ENCODE results near the gene RAB11FIP4. TPM values are rescaled to one million over a fixed set of nuclear protein-coding genes. Genes with fewer than 3 reads are reported as not detected.

Gene RAB11FIP4
- total RNA-seq, 3 donors from 2014 or later, result 1.9 to 18.7 (median 11.8) TPM

DNA sequence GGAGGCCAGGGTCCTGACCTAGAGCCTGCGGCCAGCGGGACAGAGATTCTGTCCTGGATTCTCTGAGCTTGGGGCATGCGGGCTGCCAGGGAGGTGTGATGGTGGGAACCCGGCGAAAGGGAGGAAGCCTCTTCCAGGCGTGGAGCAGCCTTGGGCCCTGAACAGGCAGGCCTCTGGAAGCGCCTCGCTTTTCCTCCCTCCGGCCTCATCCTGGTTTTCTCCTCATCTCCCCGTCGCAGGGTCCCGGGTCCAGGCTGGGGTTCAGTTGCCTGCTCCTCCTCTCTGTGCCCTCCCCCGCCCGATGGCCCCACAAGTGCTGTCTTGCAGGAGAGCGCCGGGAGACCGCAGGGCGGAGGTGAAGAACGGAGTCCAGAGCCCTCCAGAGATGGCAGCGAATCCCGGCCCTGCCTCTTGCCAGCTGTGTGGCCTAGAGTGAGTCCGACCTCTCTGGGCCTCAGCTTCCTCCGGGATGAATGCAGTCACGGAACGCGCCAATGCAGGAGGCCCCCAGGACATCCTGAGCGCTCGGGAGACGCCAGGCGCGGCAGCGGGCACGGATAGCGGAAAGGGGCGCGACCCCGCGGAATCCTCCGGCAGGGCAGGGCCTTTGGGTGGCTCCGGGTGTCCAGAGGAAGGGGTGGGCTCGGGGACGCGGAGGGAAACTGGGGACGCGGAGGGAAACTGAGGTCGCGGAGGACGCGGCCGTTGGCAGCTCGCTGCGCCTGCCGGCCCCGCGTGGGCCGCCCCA lies 553 bp upstream of the RAB11FIP4 start:
- Histone ChIP-seq H3K4me3 (peak overlapping the region; percentile 49 to 71 (median 56)), H3K4me1 (peaks cover 0 to 5% of the 10 kb centered on the region in 2 donors), H3K27me3 (peaks cover 3 to 36% of the 10 kb centered on the region in 2 donors), H3K27ac (no peak overlapping the region), H3K9me3 (no peaks in the 10 kb centered on the region), H3K36me3 (no peaks in the 10 kb centered on the region)
- DNase-seq (ENCODE audit: low spot score in 2 of 2), result no peak
- TF ChIP-seq POLR2AphosphoS5 (IDR thresholded peaks at IDR 0.05) (no peak), CTCF (IDR thresholded peaks at IDR 0.05) (no peak), POLR2A (IDR thresholded peaks at IDR 0.05) (no peak)
- intact Hi-C loops (cut with DNase I; ENCODE audit: low total_unique reads), result no loop called here

- DNase-seq (ENCODE audit: low spot score in 2 of 2), result no peak
- intact Hi-C loops (cut with DNase I; ENCODE audit: low total_unique reads), result no loop called here
Measured at GRCh38 chr17:31392002-31392855, 754 bp downstream of the RAB11FIP4 start.

DNA sequence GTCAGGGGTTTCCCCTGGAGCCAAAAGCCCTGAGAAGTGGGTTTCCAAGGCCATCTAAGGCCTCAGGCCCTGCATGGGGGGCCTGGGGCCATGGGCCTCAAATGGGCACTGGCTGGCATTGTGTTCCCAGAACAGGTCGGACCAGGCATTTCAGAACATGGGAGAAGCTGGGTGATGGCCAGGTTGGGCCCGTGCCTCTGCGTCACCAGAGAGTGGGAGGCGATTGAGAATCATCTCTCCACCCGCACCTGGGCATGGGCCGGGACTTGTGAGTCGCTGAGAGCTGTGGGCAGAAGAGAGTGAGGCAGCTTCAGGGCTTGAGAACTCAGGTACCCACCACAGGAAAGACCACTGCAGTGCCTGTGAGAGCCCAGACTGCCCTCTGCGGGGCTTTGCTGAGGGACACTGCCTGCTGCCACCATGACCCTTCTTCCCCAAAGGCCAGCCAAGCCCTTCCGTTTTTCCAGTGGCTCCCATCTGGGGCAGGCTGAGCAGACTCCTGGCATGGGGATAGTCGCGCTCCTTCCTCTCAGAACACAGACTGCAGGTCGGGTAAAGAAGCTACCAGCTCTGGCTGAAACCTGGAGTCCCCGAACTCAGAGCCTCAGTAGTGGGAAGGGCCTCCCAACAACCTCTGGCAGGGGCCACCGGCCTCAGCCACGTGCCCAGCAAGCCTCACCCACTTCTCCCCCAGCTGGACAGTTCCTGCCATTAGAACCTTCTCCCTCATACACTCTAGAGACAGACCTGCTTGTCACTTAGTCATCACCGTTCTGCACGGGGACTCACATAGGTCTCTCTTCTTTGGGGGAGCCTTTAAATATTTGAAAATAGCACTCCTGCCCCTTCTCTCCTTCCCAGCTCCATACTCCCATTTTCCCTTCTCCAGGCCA lies 1.6 kb downstream of the RAB11FIP4 start:
- no peak overlapping the region for H3K4me3 ChIP-seq
- no peak for DNase-seq (ENCODE audit: low spot score in 2 of 2)
- TF ChIP-seq POLR2AphosphoS5 (IDR thresholded peaks at IDR 0.05) (no peak), POLR2A (IDR thresholded peaks at IDR 0.05) (no peak), CTCF (IDR thresholded peaks at IDR 0.05) (no peak)
- H3K27me3 ChIP-seq, result peaks cover 3 to 43% of the 10 kb centered on the region in 2 donors
- H3K27ac ChIP-seq, result no peak overlapping the region
- intact Hi-C loops (cut with DNase I; ENCODE audit: low total_unique reads), result no loop called here
- H3K4me1 ChIP-seq, result peaks cover 0 to 5% of the 10 kb centered on the region in 2 donors
- no peaks in the 10 kb centered on the region for H3K9me3 ChIP-seq
- H3K36me3 ChIP-seq, result no peaks in the 10 kb centered on the region

More at GRCh38 chr17:31392002-31392855, 754 bp downstream of the RAB11FIP4 start:
- H3K36me3 ChIP-seq, result no peaks in the 10 kb centered on the region
- H3K27me3 ChIP-seq, result peaks cover 3 to 43% of the 10 kb centered on the region in 2 donors
- no peaks in the 10 kb centered on the region for H3K9me3 ChIP-seq
- H3K4me1 ChIP-seq, result peaks cover 0 to 5% of the 10 kb centered on the region in 2 donors
- H3K4me3 ChIP-seq, result peak overlapping the region; percentile 49 to 71 (median 56)
- no peak for TF ChIP-seq POLR2A (IDR thresholded peaks at IDR 0.05)
- TF ChIP-seq POLR2AphosphoS5 (IDR thresholded peaks at IDR 0.05), result no peak
- TF ChIP-seq CTCF (IDR thresholded peaks at IDR 0.05), result no peak
- H3K27ac ChIP-seq, result no peak overlapping the region

GRCh38 chr17:31393749-31394146 lies 2.3 kb downstream of the RAB11FIP4 start:
- H3K36me3 ChIP-seq, result no peaks in the 10 kb centered on the region
- intact Hi-C loops (cut with DNase I; ENCODE audit: low total_unique reads), result no loop called here
- no peak overlapping the region for H3K4me3 ChIP-seq
- no peak overlapping the region for H3K27ac ChIP-seq
- no peaks in the 10 kb centered on the region for H3K9me3 ChIP-seq
- TF ChIP-seq POLR2AphosphoS5 (IDR thresholded peaks at IDR 0.05), result no peak
- no peak for TF ChIP-seq POLR2A (IDR thresholded peaks at IDR 0.05)
- no peak for TF ChIP-seq CTCF (IDR thresholded peaks at IDR 0.05)
- H3K4me1 ChIP-seq, result peaks cover 0 to 5% of the 10 kb centered on the region in 2 donors
- H3K27me3 ChIP-seq, result peaks cover 3 to 43% of the 10 kb centered on the region in 2 donors
- no peak for DNase-seq (ENCODE audit: low spot score in 2 of 2)

Measured in breast epithelium (tissue), 4 donors.